Smooth muscle cell (in vitro differentiated cells): Measurements from ENCODE around the gene GNAS. TPM values are rescaled to one million over a fixed set of nuclear protein-coding genes. Genes with fewer than 3 reads are reported as not detected.

Source experiments
- DNase-seq: peaks from one replicate; lab custom pipeline; 2025; ENCODE audit not compliant: unreplicated experiment; lab: John Stamatoyannopoulos, UW
- H2AFZ ChIP-seq: fragments of 200-600 bp; sonication (generic); 2 replicates; pipeline ENCODE4 v1.6.0; 2016; ENCODE audit warnings: antibody characterized with exemption, low read depth, mild to moderate bottlenecking
- H3F3A ChIP-seq: fragments of 200-600 bp; sonication (generic); 2 replicates; pipeline ENCODE4 v1.6.0; 2017; ENCODE audit warnings: antibody characterized with exemption, low read depth
- H3K27ac ChIP-seq: fragments of 200-600 bp; sonication (generic); 2 replicates; pipeline ENCODE4 v1.5.1; 2016; ENCODE audit warnings: low read depth, mild to moderate bottlenecking
- H3K27me3 ChIP-seq: fragments of 200-600 bp; sonication (generic); 2 replicates; pipeline ENCODE4 v1.6.1; 2016; ENCODE audit warnings: low read depth, mild to moderate bottlenecking
- H3K36me3 ChIP-seq: fragments of 200-600 bp; sonication (generic); 2 replicates; pipeline ENCODE4 v1.5.1; 2016; ENCODE audit warnings: low read depth
- H3K4me1 ChIP-seq: fragments of 200-600 bp; sonication (generic); 2 replicates; pipeline ENCODE4 v1.5.1; 2016; ENCODE audit warnings: low read depth
- H3K4me2 ChIP-seq: fragments of 200-600 bp; sonication (generic); 2 replicates; pipeline ENCODE4 v1.6.0; 2016; ENCODE audit warnings: mild to moderate bottlenecking
- H3K4me3 ChIP-seq: fragments of 200-600 bp; sonication (generic); 2 replicates; pipeline ENCODE4 v1.5.1; 2016; ENCODE audit warnings: mild to moderate bottlenecking
- H3K79me2 ChIP-seq: fragments of 200-600 bp; sonication (generic); 2 replicates; pipeline ENCODE4 v1.6.0; 2016; ENCODE audit warnings: low read depth, mild to moderate bottlenecking
- H3K9ac ChIP-seq: fragments of 200-600 bp; sonication (generic); 2 replicates; pipeline ENCODE4 v1.6.0; 2016; ENCODE audit warnings: low read depth
- H3K9me3 ChIP-seq: fragments of 200-600 bp; sonication (generic); replicated peaks from 2 replicates; pipeline ENCODE4 v1.5.1; 2016; ENCODE audit warnings: low read depth
- H4K20me1 ChIP-seq: fragments of 200-600 bp; sonication (generic); 2 replicates; pipeline ENCODE4 v1.6.0; 2016; ENCODE audit warnings: low read depth
- CTCF ChIP-seq: fragments of 200-600 bp; sonication (generic); IDR thresholded peaks from 2 replicates; pipeline ENCODE4 v1.5.1; 2017; ENCODE audit warnings: borderline replicate concordance, mild to moderate bottlenecking, antibody characterized with exemption; ENCODE audit not compliant: insufficient read depth, poor library complexity, severe bottlenecking
- WGBS: methylation state at CpG from one replicate; pipeline ENCODE4 v1.1.7; 2016; ENCODE audit warnings: low lambda C conversion rate; 5-methylcytosine and 5-hydroxymethylcytosine counted together
- polyA plus RNA-seq: library from polyadenylated mRNA; unstranded; fragments of >200 nt; fragmentation: Nextera tagmentation; extraction: Ambion mirVana; gene quantifications from 2 replicates; pipeline ENCODE4 v1.2.1, GENCODE V29; 2016
- total RNA-seq: library from RNA; depleted of rRNA; stranded (reverse); fragments of >200 nt; gene quantifications from 2 replicates; pipeline ENCODE4 v1.2.3, GENCODE V29; 2014

The GNAS gene
- total and polyA plus RNA-seq, 2 experiments from 2014 or later: 1,240 to 1,914 TPM

- TF ChIP-seq CTCF: no peak
- Histone ChIP-seq H3K4me2 (no peak overlapping the region), H3K27ac (no peak overlapping the region), H3F3A (no peaks in the 10 kb centered on the region), H2AFZ (no peak overlapping the region), H3K79me2 (no peaks in the 10 kb centered on the region), H3K36me3 (no peaks in the 10 kb centered on the region), H3K9ac (no peak overlapping the region), H3K4me3 (no peak overlapping the region), H3K27me3 (peaks cover 82% of the 10 kb centered on the region), H3K9me3 (no peaks in the 10 kb centered on the region), H3K4me1 (no peaks in the 10 kb centered on the region), H4K20me1 (peaks cover 29% of the 10 kb centered on the region)
- 54% methylated on average over 20 of the region's 20 CpGs for WGBS
- no peak for DNase-seq
These were observed 10.2 kb upstream of the GNAS start for GRCh38 chr20:58842276-58842675.

GRCh38 chr20:58843128-58843556 is 9.4 kb upstream of the GNAS start:
- Histone ChIP-seq H3K27ac (no peak overlapping the region), H3K79me2 (no peaks in the 10 kb centered on the region), H2AFZ (no peak overlapping the region), H3K4me2 (no peak overlapping the region), H3K4me3 (no peak overlapping the region), H3K9me3 (no peaks in the 10 kb centered on the region), H3K36me3 (no peaks in the 10 kb centered on the region), H4K20me1 (peaks cover 26% of the 10 kb centered on the region), H3K27me3 (peaks cover 78% of the 10 kb centered on the region), H3F3A (no peaks in the 10 kb centered on the region), H3K9ac (no peak overlapping the region), H3K4me1 (no peaks in the 10 kb centered on the region)
- TF ChIP-seq CTCF: no peak
- 51% methylated on average over 6 of the region's 6 CpGs for WGBS
- no peak for DNase-seq

GRCh38 chr20:58845706-58846105 is 6.8 kb upstream of the GNAS start:
- Histone ChIP-seq H3K79me2 (peaks cover 10% of the 10 kb centered on the region), H3K4me3 (no peak overlapping the region), H3K9me3 (no peaks in the 10 kb centered on the region), H3K27ac (no peak overlapping the region), H2AFZ (no peak overlapping the region), H3K36me3 (no peaks in the 10 kb centered on the region), H4K20me1 (peaks cover 20% of the 10 kb centered on the region), H3K9ac (no peak overlapping the region), H3K4me1 (no peaks in the 10 kb centered on the region), H3K4me2 (no peak overlapping the region), H3F3A (no peaks in the 10 kb centered on the region), H3K27me3 (peaks cover 56% of the 10 kb centered on the region)
- DNase-seq: no peak
- 89% methylated on average over 3 of the region's 3 CpGs for WGBS
- TF ChIP-seq CTCF: no peak

GRCh38 chr20:58847463-58847862 is 5.1 kb upstream of the GNAS start:
- Histone ChIP-seq H3F3A (no peaks in the 10 kb centered on the region), H3K27me3 (peaks cover 52% of the 10 kb centered on the region), H3K27ac (no peak overlapping the region), H3K79me2 (peaks cover 10% of the 10 kb centered on the region), H3K4me2 (no peak overlapping the region), H3K36me3 (no peaks in the 10 kb centered on the region), H3K4me3 (no peak overlapping the region), H3K9ac (no peak overlapping the region), H3K4me1 (peaks cover 7% of the 10 kb centered on the region), H2AFZ (no peak overlapping the region), H3K9me3 (no peaks in the 10 kb centered on the region), H4K20me1 (peaks cover 20% of the 10 kb centered on the region)
- no peak for DNase-seq
- TF ChIP-seq CTCF: no peak
- WGBS: 73% methylated on average over 2 of the region's 2 CpGs
